ENCODE data around the gene FOLR1. TPM values are rescaled to one million over a fixed set of nuclear protein-coding genes. Genes with fewer than 3 reads are reported as not detected.

The FOLR1 gene
- total RNA-seq, 1 donor from 2014 or later = 2.7 TPM

DNA sequence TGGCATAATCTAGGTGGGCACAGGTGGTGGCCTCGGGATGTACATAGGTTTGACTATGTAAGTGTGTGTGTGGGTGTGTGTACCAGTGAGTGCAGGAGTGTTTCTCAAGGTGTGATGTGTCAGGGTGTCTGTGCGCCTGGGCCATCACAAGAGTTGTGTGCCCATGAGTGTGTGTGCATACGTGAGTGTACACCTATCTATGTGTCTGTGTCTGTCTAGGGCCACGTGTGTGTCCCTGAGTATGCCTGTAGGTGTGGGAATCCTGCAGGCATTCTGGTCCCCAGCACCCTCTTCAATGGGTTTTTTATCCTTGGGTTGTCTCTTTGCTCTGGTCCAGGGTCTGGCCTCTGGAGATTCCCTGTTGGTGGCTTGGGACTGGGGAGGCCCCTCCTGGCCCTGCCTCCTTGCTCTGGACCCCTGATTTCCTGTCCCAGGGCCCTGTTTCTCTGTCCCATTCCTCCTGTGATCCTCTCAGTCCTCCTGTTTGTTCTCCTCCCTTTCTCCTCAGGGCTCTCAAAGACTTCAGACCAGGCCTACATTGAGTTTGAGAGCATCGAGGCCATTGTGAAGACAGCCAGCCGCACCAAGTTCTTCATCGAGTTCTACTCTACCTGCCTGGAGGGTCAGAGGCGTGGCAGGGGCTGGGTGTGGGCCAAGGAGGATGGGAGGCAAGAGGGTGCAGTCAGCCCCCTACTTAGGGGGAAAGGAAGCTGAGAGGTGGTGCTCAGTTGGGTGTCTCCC lies 42.0 kb downstream of the FOLR1 start:
- TF ChIP-seq, protein P1, sequence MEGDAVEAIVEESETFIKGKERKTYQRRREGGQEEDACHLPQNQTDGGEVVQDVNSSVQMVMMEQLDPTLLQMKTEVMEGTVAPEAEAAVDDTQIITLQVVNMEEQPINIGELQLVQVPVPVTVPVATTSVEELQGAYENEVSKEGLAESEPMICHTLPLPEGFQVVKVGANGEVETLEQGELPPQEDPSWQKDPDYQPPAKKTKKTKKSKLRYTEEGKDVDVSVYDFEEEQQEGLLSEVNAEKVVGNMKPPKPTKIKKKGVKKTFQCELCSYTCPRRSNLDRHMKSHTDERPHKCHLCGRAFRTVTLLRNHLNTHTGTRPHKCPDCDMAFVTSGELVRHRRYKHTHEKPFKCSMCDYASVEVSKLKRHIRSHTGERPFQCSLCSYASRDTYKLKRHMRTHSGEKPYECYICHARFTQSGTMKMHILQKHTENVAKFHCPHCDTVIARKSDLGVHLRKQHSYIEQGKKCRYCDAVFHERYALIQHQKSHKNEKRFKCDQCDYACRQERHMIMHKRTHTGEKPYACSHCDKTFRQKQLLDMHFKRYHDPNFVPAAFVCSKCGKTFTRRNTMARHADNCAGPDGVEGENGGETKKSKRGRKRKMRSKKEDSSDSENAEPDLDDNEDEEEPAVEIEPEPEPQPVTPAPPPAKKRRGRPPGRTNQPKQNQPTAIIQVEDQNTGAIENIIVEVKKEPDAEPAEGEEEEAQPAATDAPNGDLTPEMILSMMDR (conservative IDR thresholded peaks at IDR 0.05) = no peak
- H3K27ac Mint-ChIP-seq = no peak overlapping the region
- H3K4me3 Mint-ChIP-seq = no peak overlapping the region
- peaks cover 32% of the 10 kb centered on the region for H3K36me3 Mint-ChIP-seq
- peaks cover 11% of the 10 kb centered on the region for H3K4me1 Mint-ChIP-seq (ENCODE audit: unreplicated experiment)
- no peaks in the 10 kb centered on the region for H3K9me3 Mint-ChIP-seq
- peak; percentile 47 for DNase-seq (ENCODE audit: extremely low spot score, unreplicated experiment)
- peaks cover 3% of the 10 kb centered on the region for H3K27me3 Mint-ChIP-seq

DNA sequence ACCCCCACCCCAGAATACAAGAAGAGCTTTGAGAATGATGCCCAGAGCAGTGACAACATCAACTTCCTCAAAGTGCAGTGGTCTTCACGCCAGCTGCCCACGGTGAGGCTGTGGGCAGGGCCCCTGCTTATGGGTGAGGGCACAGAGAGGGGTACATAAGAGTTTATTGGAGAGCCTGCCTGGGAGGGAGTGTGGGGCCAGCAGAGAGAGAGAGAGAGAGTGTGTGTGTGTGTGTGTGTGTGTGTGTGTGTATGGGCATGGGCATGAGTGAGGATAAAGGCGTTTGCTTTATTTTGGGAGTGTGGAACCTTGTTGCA lies 42.5 kb downstream of the FOLR1 start:
- Mint-ChIP-seq H3K27me3 (peaks cover 9% of the 10 kb centered on the region), H3K9me3 (no peaks in the 10 kb centered on the region), H3K4me3 (no peak overlapping the region), H3K4me1 (ENCODE audit: unreplicated experiment) (peaks cover 11% of the 10 kb centered on the region), H3K36me3 (peaks cover 27% of the 10 kb centered on the region), H3K27ac (no peak overlapping the region)
- peak; percentile 42 for DNase-seq (ENCODE audit: extremely low spot score, unreplicated experiment)
- TF ChIP-seq, protein P1 (conservative IDR thresholded peaks at IDR 0.05) = no peak

DNA sequence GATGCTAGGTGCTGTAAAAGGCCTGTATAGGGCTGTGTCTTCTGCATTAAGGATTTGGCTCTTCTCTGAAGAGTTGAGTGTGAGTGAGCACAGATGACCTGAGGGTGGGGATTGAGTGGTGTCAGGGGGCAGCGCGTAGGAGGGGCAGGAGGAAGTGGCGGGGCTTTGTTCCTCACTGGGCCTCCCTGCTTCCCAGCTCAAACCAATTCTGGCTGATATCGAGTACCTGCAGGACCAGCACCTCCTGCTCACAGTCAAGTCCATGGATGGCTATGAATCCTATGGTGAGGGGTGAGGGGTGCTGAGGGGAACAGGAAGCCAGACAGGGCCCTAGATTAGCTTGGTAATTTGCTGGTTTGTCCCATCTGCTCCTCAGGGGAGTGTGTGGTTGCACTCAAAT lies 43.0 kb downstream of the FOLR1 start:
- no peak overlapping the region for H3K4me3 Mint-ChIP-seq
- peaks cover 10% of the 10 kb centered on the region for H3K27me3 Mint-ChIP-seq
- DNase-seq (ENCODE audit: extremely low spot score, unreplicated experiment) = peak; percentile 53
- H3K4me1 Mint-ChIP-seq (ENCODE audit: unreplicated experiment) = peaks cover 12% of the 10 kb centered on the region
- no peaks in the 10 kb centered on the region for H3K9me3 Mint-ChIP-seq
- TF ChIP-seq, protein P1 (conservative IDR thresholded peaks at IDR 0.05) = no peak
- H3K27ac Mint-ChIP-seq = no peak overlapping the region
- peaks cover 27% of the 10 kb centered on the region for H3K36me3 Mint-ChIP-seq

DNA sequence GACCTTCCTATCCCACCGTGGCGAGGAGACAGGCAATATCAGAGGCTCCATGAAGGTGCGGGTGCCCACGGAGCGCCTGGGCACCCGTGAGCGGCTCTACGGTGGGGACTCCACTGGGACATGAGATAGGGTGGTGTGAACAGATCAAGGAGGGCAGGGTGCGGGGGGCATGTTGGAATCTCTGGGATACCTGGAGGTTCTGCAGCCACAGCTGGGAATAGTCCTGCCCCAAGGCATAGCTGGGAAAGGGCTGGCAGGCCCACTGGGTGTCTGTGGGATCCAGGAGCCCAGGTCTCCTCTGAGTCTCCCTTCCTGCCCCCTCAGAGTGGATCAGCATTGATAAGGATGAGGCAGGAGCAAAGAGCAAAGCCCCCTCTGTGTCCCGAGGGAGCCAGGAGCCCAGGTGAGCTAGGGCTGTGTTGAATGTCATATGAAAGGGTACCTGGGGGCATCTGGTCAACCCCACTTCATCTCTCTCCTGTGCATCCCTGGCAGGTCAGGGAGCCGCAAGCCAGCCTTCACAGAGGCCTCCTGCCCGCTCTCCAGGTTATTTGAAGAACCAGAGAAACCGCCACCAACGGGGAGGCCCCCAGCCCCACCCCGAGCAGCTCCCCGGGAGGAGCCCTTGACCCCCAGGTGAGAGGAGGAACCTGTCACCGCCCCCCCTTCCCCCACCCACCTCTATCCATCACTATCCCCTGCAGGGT lies 43.6 kb downstream of the FOLR1 start:
- DNase-seq (ENCODE audit: extremely low spot score, unreplicated experiment) = peak; percentile 62
- no peaks in the 10 kb centered on the region for H3K9me3 Mint-ChIP-seq
- H3K4me1 Mint-ChIP-seq (ENCODE audit: unreplicated experiment) = peaks cover 15% of the 10 kb centered on the region
- H3K27me3 Mint-ChIP-seq = peaks cover 14% of the 10 kb centered on the region
- TF ChIP-seq, protein P1 (conservative IDR thresholded peaks at IDR 0.05) = no peak
- no peak overlapping the region for H3K4me3 Mint-ChIP-seq
- no peak overlapping the region for H3K27ac Mint-ChIP-seq
- peaks cover 30% of the 10 kb centered on the region for H3K36me3 Mint-ChIP-seq

DNA sequence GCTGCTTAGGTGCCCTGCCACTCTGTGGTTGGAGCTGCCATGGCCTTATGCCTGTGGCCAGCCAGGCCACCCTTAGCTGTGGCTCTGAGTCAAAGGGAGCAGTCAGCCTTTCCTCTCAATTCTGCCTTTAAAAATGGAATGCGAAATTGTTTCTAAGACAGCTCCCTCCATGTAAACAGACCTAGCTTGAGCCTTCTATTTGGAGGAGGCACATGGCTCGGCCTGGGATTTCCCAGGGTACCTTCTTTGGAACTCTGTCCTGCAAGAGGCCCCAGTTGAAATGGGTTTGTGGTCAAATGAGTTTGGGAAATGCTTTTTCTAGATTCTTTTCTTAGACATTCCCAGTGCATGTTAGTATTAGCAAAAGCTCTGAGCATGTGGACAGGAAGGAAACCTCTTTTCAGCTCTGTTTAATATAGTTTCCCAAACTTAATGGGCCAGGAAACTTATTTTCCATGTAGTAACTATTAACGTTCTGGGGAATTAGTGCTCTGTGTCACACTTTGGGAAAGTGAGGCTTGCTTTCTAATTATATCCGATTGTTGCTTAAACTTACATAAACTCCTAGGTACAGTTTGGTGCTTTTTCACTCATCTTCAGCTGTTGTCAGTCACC lies 44.2 kb downstream of the FOLR1 start:
- H3K9me3 Mint-ChIP-seq = no peaks in the 10 kb centered on the region
- H3K4me1 Mint-ChIP-seq (ENCODE audit: unreplicated experiment) = peaks cover 16% of the 10 kb centered on the region
- H3K36me3 Mint-ChIP-seq = peaks cover 29% of the 10 kb centered on the region
- H3K4me3 Mint-ChIP-seq = no peak overlapping the region
- TF ChIP-seq, protein P1 (conservative IDR thresholded peaks at IDR 0.05) = no peak
- no peak for DNase-seq (ENCODE audit: extremely low spot score, unreplicated experiment)
- H3K27ac Mint-ChIP-seq = peak overlapping the region; percentile 35
- H3K27me3 Mint-ChIP-seq = peaks cover 21% of the 10 kb centered on the region

All from type B pancreatic cell (in vitro differentiated cells).